Measurements from ENCODE around the gene FHAD1. TPM values are rescaled to one million over a fixed set of nuclear protein-coding genes. Genes with fewer than 3 reads are reported as not detected.

FHAD1 gene
- total RNA-seq, 2 donors from 2014 or later = 4.4 TPM; not detected in 1

DNA sequence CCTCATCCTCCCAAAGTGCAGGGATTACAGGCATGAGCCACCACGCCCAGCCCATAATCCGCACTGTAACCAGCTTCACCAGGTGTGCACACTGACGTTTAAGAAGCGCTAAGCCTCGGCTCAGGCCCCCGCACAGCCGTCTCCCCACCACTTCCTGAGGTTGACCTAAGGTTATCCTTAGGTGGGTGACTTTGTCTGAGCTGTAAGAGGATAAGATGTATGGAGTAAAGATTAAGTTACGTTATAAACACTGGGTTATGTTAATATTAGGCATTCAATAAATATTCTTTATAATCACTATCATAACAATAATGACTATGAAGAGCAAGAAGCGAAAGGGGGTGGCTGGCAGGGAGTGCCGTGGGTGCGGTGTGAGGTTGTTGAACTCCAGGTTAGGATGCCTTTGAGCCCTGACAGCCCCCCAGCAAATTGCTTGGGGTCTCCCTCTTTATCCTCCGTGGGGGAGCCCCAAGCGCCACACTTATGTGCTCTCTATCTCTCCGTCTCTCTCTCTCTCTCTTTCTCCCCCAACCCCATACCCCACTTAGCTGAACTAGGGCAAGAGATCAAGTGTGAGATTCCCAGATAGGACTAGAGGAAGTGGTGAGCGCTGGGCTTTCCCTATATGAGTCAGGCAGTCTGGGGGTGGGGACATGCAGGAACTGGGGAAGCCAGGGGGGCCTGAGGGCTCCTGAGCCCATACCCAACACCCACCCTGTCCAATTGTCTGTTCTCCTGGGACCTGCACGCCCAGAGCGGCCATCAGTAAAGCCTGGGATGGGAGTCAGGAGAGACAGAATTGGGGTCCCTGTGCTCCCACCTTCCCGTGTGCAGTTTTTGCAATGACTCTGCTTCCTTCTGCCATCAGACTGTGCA, 170.3 kb downstream of the FHAD1 start:
- Histone ChIP-seq H3K27me3 (replicated peaks; ENCODE audit: insufficient read depth) (no peaks in the 10 kb centered on the region), H3K36me3 (no peaks in the 10 kb centered on the region), H3K27ac (no peak overlapping the region), H3K4me3 (no peak overlapping the region), H3K4me1 (ENCODE audit: control insufficient read depth in 1 of 2, low read depth in 2 of 2) (peaks cover 6 to 12% of the 10 kb centered on the region in 2 donors), H3K9me3 (no peaks in the 10 kb centered on the region)
- TF ChIP-seq, protein P1, sequence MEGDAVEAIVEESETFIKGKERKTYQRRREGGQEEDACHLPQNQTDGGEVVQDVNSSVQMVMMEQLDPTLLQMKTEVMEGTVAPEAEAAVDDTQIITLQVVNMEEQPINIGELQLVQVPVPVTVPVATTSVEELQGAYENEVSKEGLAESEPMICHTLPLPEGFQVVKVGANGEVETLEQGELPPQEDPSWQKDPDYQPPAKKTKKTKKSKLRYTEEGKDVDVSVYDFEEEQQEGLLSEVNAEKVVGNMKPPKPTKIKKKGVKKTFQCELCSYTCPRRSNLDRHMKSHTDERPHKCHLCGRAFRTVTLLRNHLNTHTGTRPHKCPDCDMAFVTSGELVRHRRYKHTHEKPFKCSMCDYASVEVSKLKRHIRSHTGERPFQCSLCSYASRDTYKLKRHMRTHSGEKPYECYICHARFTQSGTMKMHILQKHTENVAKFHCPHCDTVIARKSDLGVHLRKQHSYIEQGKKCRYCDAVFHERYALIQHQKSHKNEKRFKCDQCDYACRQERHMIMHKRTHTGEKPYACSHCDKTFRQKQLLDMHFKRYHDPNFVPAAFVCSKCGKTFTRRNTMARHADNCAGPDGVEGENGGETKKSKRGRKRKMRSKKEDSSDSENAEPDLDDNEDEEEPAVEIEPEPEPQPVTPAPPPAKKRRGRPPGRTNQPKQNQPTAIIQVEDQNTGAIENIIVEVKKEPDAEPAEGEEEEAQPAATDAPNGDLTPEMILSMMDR (IDR thresholded peaks at IDR 0.05) = no peak
- DNase-seq (ENCODE audit: low spot score) (no peak), ATAC-seq (ENCODE audit: insufficient number of reproducible peaks, low FRiP score, low read depth) (no peak)

GRCh38 chr1:15418806-15419515, 171.9 kb downstream of the FHAD1 start:
- TF ChIP-seq, protein P1 (IDR thresholded peaks at IDR 0.05) = no peak
- no peaks in the 10 kb centered on the region for H3K9me3 ChIP-seq
- DNase-seq (ENCODE audit: low spot score) (no peak), ATAC-seq (ENCODE audit: insufficient number of reproducible peaks, low FRiP score, low read depth) (no peak)
- H3K36me3 ChIP-seq = no peaks in the 10 kb centered on the region
- no peak overlapping the region for H3K4me3 ChIP-seq
- H3K27ac ChIP-seq = no peak overlapping the region
- H3K4me1 ChIP-seq (ENCODE audit: control insufficient read depth in 1 of 2, low read depth in 2 of 2) = peaks cover 0 to 3% of the 10 kb centered on the region in 2 donors
- no peaks in the 10 kb centered on the region for H3K27me3 ChIP-seq (replicated peaks; ENCODE audit: insufficient read depth)

GRCh38 chr1:15420853-15421465, 173.9 kb downstream of the FHAD1 start:
- Histone ChIP-seq H3K4me1 (ENCODE audit: control insufficient read depth in 1 of 2, low read depth in 2 of 2) (peaks cover 0 to 3% of the 10 kb centered on the region in 2 donors), H3K27me3 (replicated peaks; ENCODE audit: insufficient read depth) (no peaks in the 10 kb centered on the region), H3K4me3 (no peak overlapping the region), H3K27ac (no peak overlapping the region), H3K9me3 (no peaks in the 10 kb centered on the region), H3K36me3 (no peaks in the 10 kb centered on the region)
- ATAC-seq (ENCODE audit: insufficient number of reproducible peaks, low FRiP score, low read depth) (no peak), DNase-seq (ENCODE audit: low spot score) (no peak)
- TF ChIP-seq, protein P1 (IDR thresholded peaks at IDR 0.05) = no peak

GRCh38 chr1:15422871-15423270, 175.8 kb downstream of the FHAD1 start:
- Histone ChIP-seq H3K36me3 (peaks cover 7% of the 10 kb centered on the region), H3K4me3 (no peak overlapping the region), H3K27me3 (replicated peaks; ENCODE audit: insufficient read depth) (no peaks in the 10 kb centered on the region), H3K4me1 (ENCODE audit: control insufficient read depth in 1 of 2, low read depth in 2 of 2) (no peaks in the 10 kb centered on the region), H3K9me3 (no peaks in the 10 kb centered on the region), H3K27ac (no peak overlapping the region)
- TF ChIP-seq, protein P1 (IDR thresholded peaks at IDR 0.05) = no peak
- ATAC-seq (ENCODE audit: insufficient number of reproducible peaks, low FRiP score, low read depth) (no peak), DNase-seq (ENCODE audit: low spot score) (no peak)
